ENCODE data around the gene CREB3L4.
A peak's percentile ranks its signal among the peaks of the same experiment; 100 is the strongest.

CREB3L4 gene, protein sequence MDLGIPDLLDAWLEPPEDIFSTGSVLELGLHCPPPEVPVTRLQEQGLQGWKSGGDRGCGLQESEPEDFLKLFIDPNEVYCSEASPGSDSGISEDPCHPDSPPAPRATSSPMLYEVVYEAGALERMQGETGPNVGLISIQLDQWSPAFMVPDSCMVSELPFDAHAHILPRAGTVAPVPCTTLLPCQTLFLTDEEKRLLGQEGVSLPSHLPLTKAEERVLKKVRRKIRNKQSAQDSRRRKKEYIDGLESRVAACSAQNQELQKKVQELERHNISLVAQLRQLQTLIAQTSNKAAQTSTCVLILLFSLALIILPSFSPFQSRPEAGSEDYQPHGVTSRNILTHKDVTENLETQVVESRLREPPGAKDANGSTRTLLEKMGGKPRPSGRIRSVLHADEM

DNA sequence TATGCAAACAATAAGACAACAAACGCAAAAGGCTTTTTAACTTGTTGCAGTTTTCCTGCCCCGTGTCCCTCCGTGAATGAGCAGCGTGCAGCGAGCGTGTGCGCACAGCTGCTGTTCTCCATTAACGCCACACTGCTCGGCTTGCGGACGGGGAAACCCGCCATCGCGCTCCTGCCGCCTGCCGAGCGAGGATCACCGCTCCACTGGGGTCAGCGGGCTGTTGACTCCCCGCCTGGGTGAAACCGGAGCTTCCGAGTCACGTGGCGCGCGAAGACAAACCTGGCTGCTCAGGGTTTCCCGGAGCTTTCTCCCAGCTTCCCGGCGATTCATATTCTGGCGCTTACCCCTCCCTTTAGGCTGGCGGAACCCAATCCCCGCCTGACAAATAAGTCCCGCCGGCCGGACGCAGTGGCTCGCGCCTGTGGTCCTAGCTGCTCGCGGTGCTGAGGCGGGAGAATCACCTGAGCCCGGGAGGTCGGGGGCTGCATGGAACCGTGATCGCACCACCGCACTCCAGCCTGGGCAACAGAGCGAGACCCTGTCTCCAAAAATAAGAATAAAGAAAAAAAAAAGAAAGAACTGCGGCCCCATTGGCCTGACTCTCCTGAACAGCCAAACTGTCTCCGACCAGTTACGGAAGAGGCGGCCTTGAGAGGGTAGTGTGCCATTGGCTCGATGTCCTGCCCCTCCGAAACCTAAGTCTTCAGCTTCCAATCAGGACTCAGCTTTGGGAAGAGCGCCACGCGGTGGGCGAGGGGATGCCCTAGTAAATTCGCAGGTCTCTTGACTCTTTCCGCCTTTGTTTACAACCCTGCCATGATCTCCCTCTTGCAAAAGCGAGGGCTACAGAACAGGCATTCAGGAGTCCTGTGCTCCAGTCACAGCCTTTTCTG is at the start of gene CREB3L4:
Gene CREB3L4 (plus strand): TSS at position 796 of the 893 bp plus-strand sequence. CDS start 624 bp downstream, outside the sequence.
- DNase-seq, result peak; percentile 98

DNA sequence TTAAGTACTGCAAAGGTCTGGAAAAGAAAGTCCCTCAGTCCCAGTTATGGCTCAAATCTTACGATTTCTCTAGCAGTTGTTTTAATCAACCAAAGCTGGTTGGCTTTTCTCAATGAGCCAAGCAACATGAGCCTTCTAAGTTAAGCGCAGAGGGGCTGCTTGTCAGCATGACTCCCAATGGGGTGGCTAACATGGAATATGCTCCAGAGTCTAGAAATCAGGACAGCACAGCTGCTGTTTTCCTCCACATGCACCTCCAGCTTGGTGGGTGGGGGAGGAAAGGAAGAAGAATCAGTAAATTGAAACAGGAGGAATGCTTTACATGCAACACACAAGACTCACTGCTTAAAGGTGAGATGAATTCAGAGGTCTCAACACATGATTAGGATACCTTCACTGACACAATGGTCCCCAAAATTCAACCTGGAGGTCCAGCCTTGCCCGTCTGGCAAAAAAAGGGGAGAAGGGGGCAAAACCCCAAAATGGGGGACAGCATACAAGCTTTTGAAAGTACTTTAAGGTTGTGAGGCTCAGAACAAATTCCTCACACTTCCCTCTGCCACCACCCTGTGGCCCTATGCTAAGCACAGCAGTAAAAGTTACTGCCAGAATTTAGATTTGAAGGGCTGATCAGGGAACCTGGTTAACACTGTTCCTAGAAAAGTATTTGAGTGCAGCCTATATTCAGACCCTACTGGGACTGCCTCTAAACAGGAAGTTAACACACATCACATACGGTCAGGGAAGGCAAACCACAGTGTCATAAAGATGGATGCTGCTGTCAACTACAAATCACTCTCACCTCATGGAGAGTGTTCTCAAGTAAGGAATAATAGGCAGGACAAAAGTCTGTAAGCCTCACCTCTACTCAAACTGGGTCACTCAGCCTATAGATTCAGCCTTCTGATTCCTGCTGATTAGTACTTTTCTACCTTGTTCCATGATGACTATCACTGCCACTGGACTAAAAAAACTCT is 47.5 kb upstream of the CREB3L4 start:
- peak; percentile 29 for DNase-seq

DNA sequence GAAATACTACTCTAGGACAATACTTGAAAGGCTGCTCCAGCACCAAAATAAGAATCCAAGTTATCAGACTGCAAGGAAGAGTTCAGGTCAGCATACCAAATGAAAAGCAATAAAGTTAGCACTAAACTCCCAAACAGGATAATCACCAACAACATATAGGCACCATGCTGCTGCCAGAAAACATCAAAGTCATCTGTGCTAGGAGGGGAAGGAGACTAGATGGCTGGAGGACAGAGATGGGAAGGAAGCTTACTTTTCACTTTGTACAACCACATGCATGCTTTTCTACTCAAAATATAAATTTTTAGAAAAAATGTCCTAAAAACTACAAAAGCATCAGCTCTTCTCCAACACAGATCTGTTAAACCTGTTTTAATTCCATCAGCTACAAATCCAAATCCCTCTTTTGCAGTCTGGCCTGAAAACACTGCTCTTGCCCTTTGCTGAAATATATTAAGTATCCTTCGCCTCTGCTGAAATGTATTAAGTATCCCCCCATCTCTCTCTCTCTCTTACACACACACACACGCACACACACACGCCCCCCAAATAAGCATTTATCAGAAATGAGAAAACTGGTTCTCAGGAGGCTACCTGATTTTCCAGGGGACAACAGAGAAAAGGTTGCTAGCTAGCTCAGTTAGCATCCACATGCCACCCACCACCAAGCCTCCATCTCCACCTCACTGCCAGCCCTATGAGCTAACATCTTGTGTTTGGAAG is 46.5 kb upstream of the CREB3L4 start:
- DNase-seq, result no peak

DNA sequence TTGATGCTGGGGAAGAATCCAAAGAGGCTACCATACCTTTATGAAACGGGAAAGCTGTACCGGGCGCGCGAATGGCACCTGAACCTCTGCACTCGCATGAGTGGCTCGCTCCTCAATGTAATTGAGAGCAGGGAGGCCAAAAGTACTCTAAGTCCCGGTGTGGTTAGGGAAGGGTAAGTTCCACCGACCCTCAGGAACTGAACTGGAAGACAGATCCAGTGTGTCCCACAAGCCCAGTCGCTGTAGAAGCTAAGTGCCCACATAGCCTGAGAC is 46.0 kb upstream of the CREB3L4 start:
- DNase-seq, result no peak

DNA sequence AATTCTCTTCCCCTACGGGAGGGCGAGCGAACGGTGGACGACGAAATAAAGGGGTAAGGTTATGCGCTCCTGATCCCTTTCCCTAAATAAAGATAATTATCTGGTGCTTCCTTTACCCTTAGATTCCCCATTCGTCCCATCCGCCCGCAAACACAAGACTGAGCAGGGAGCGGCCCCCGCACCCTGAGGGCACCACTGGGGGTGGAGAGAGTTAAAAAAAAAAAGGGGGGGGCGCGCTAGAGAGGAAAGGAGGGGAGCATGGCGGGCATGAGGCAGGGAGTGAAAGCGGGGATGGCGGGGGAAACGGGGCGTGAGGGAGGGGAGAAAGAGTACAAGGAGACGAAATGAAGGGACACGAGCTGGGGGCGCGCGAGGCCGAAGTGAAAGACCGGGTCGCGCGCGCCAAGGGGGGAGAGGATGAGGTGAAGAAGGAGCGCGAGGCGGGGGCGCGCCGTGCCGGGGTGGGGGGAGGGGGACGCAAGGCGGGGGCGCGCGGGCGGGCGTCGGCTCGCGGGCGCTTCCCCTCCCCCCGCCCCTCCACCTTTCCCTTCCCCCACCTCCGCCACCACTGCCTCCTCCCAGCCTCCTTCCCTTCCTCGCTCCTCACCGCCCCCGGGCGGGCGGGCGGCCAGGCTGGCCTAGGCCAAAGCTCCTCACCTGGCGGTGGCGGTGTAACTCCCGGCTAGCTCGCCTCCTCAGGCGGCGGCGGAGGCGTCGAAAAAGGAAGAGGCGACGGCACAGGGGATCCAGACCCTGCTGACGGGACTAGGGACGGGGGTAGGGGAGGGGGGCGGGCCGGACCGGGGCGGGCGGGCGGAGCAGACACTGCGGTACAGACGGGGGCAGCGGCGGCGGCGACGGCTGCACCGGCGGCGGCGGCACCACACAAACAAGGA is 45.4 kb upstream of the CREB3L4 start:
- DNase-seq, result no peak

DNA sequence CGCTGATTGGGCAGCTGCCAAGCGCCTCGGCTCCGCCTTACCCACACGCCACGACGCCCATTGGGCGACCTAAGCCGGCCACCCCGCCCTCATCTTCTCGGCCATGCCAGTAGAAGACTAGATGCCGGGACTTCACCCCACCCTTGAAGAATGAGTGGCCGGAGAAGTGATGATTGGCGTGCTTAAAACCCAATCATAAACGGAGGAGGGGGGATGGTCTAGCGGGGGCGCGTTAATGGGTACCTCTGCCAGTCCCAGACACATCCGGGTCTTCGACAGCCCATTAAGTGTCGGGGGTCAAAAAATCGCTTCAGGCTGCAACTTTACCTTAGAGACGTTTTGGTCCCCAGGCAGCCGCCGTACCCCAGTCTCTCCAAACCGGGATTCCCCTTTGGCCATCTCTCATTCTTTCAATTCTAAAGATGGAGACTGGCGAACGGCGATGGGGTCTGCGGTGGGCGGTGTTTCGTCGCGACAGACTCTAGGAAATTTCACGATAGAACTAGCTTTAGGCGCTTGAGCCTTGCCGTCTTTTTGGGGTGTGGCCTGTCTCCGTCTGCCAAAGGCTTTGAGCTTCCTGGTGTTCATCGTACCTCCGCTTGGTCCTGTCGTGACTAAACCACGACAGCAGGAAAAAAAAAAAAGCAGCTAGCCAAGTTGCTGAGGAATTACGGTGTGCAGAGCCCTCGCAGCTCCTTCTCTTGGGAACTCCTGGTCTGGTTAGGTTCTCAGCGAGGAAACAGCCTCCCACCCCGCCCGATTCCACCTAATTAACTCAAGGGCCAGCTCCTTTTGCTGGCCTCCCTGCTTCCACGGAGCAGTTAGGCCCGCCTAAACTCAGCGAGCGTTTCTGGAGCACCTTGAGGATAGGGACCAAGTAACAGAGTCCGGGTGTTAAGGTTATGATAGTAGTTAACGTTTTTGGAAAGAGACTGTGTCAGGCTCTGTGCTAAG is 44.5 kb upstream of the CREB3L4 start, which contains the start of gene GATAD2B:
Gene GATAD2B (minus strand): TSS at position 1 of the 954 bp plus-strand sequence. CDS start 94,625 bp downstream, outside the sequence.
- DNase-seq, result peak; percentile 100

DNA sequence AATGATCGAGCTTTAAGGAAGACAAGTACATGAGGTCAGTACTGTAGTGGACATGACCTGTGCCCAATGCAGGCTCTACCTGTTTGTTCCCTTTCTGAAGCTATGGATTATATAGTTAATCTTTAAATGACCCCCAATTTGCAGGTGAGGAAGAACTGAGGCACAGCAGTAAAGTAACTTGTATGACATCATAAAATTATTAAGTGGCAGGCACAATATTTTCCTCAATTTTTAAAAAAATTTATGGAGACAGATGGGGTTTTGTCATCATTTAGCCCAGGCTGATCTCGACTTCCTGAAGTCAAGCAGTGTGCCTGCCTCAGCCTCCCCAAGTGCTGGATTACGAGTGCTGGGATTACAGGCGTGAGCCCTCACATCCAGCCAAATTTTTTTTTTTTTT is 41.3 kb upstream of the CREB3L4 start:
- no peak for DNase-seq

DNA sequence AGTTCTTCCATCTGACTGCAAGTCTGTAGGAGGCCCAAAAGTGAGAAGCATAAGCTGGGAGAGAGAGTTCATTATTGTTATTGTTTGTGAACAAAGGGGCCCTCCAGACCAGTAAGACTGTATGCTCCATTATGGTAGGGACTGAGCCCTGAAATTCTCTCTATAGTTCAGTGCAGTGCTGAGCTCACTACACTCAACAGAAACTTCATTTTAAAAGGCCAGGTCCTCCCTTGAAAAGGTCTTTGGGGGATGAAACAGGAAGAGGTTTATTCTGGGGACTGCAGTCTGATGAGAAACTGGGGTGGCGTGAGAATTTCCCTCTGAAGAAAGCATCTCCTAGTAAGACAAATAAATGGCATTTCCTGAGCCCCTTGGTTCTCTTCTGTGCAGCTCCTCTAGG is 39.5 kb upstream of the CREB3L4 start:
- no peak for DNase-seq

DNA sequence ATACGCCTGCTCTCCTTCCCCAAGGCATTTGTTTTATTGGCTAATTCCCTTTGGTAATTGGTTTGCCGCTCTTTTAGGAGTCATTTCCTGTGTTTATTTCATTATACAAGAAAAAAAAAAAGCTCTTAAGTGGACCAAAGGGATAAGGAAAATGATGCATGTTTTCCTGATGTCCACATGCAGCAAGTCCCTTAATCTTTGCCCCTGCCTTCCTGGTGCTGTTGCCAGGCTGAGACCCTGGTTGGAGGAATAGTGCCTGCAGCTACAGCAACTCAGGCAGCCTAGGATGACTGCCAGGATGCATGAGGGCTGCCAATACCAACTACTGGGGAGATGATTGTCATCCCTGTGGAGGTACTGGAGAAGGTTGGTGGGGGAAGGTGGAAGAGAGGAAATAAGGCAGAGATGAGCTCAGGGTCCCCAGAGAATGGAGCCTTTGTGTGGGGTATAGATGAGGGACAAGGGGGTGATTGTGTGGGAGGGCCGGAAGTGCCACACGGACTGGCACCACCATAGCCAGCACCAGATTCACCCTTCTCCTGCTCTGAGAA is 38.8 kb upstream of the CREB3L4 start:
- peak; percentile 14 for DNase-seq

DNA sequence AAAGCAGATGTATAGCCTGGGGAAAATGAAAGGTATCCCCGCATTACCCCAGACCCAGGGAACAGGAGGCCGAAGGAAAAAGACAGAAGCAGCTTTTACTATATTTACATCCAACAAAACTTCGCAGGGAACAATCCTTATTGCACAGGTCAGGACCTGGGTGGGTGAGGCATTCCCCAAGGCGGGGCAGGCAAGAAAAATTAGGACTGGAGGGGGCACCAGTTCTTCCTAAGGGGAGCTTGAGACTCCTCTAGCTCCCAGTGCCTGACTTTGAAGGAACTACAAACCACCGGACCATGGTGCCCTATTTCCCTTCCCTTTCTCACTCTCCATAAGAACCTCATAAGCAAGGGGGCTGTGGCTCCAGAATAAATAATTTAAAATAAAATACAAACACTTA is 38.3 kb upstream of the CREB3L4 start:
- no peak for DNase-seq

DNA sequence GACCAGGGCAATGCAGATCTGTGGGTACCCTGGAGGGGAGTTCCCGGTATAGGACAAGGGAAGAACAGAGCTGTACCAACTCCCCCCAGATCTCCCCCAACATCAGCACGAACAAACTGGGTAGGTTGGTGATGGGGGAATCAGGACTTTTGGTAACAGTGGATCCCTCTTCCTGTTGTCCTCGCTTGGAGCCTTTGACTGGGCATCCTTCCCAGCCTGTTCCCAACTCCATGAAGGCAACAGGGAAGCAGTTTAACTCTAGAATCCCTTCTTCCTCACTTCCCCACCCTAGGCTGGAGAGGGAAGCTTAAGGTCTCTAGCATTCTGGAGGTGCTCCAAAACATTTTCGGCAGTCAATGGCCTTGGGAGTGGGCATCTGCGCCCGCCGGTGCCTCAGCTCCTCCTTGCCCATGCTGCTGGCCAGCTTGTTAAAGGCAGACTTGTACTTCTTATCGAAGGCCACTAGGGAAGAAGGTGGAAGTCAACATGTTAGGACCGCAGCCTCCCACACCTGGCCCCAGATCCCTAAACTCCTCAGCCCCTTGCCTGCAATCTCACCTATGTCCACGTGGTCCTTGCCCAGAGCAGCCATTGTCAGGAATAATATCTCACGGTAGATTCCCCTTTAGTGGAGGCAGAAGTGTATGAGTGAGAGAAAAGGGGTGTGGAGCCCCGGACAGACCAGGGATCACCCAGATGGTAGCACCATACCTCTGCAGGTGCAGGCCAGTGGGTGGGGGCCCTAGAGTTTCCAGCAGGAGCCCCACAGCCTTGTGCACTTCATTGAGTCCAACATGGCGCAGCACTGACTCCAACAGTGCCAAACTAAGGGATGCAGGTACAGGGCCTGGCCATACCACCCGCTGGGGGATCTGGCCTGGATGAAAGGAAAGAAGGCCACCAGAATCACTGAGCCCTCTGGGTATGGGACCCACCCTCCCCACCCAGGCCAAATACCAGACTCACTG is 37.4 kb upstream of the CREB3L4 start:
- DNase-seq, result no peak

DNA sequence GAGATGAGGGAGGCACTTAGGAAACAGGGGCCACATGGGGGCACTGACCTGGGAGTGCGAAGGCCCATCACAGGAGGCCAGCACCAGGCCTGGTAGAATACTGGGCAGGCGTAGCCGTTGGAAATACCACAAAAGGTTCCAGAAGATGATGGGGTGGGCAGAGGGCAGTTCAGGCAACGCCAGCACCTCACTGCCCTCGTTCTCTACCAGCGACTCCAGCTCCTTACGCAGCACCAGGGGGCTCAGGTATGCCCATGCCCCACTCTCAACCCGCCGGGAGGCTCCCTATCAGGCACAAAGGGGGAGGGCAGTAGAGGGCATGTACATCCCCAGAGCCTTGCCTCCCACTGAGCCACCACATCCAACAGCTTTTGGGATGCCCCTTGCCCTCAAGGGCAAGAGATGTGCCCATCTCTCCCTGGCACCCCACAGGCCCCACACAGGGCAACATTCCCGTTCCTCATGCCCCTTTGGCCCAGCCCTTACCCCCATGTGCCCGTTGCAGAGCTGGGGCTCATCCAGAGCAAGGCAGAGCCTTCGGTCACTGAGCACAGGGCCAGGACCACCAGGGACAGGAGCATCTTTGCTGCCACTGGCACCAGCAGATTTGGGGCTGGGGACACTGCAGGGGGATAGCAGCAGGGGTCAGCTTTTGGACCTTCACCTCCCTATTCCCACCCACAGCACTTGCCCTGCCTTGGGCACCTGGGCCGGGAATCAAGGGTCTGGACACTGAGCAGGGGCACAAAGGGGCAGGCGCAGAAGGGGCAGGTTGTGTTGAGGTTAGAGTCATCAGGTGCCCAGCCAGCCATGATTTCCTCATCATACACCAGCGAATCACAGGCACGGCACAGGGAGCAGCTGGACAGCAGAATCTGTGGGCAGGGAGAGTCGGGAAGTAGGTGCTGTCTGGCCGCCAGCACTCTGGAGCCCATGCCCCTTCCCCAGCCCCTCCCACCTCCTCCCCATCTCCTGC is 35.3 kb upstream of the CREB3L4 start:
- no peak for DNase-seq

DNA sequence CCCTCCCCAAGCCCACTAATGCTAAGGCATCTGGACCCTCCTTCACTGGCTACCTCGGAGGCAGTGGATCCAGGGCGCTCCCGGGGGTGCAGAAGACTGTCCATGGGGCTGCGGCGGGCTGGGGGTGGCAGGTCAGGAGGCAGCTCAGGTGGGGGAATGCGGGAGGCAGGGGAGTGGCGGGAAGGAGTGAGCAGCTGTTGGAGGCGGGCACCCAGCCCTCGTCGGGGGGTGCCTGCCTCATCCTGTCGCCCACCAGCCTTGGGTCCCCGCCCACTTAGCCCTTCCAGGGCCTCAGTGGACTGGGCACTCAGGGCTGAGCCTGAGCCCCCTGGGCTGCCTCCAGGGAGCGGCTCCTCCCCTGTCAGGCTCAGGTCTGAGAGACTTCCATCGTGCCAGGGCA is 34.3 kb upstream of the CREB3L4 start:
- no peak for DNase-seq

DNA sequence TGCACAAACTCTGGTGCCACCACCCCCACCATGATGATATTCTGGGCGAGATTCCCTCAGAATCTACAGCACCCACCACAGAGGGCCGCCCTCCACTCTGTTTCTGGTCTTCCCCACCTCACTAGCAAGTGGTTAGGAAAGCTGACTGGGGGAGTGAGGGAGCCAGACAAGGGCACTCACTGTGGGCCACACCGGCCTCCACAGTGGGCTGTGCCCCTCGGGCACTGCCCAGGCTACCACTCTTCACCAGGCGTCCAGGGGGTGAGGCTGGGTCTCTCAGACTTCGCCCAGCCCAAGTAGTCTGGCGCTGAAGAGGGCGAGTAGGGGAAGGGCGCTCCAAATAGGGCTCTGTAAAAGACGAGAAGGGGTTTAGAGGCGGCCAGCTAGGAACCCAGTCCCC is 33.7 kb upstream of the CREB3L4 start:
- no peak for DNase-seq

DNA sequence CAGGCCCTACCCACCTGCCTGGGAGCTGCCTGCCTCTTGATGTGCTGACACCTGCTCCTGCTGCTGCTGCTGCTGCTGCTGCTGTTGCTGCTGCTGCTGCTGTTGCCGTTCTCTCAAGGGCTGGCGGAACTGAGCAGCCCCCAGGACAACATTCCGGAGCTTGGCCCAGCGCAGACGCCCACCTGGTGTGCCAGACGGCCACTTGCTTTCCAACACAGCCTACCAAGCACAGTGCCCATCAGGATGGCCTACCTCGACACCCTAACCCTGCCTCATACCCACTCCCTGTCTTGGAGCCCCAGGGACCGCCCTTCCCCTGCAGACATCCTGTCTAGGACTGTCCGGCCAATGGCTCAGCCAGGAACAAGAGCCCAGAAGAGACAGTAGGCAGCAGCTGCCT is 33.0 kb upstream of the CREB3L4 start:
- no peak for DNase-seq

DNA sequence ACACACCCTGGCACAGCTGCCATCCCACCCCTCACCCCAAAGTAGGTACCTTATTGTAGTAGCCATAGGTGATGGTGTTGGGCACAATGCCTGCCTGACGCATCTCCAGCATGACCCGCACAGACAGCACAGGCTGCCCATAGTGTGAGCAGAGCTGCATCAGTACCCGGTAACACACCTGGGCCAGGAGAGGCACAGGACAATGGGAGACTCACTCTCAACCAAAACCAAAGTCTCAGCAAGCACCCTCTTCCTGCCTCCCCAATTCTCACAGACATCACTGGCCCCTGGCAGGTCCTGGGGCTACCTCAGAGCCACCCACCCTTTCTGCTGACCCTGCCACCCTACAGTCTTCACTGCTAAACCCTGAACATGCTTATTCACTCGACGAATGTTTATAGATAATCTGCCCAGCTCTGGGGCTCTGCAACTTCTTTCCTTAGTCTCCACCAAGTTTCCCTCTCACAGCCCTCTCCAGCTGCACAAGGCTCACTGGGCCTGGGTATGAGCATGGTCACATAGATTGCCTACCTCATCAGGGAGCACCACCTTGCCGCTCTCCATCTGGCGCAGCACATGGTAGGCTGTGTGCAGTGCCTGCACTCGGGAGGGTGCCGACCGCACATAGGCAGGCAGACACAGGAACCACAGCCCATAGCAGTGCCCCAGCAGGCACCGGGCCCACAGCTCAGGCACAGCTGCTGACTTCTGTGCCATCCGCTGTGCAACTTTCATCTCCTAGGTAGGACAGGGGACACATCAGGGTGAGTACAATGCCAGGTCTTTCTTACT is 31.5 kb upstream of the CREB3L4 start:
- no peak for DNase-seq
